ENCODE data around the gene TTYH2.
A peak's percentile ranks its signal among the peaks of the same experiment; 100 is the strongest.

Gene TTYH2

DNA sequence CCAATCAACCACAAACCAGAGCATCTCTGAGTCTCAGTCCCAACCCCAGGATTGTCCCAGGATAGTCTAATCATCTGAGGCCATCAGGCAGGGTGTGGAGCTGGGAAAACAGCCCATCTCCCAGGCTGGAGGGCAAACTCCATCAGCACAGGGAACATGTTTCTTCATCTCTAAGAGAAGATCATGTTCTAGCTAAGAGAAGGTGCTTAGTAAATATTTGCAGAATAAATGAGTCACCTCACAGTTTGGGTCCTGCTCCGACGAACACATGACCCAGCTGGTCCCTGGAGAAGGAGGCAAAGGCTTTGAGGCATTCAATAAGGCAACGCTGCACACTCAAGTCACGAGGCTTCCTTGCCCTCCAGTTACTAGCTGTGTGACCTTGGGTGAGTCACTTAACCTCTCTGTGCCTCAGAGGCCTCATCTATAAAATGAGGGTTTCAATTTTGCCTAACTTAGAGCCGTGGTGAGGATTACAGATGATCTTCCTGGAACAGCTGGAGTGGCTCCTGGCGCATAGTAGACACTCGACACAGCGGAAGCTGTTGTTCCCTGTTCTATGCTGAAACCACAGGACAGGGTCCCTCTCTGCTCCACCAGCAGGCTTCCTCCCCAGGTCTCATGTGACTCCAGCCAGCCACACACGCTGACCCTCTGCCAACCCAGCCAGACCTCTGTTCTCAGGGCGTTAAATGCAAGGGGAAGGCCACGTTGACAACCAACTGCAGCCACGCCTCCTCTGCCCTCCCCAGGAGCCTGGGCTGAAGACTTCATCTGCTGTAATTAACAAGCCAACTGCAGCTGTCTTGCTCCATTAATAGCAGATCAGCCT, 20.2 kb upstream of the TTYH2 start:
- H3K27ac ChIP-seq (ENCODE audit: low read length, poor library complexity, severe bottlenecking): no peak overlapping the region
- no peaks in the 10 kb centered on the region for H3K79me1 ChIP-seq (replicated peaks; ENCODE audit: low read length, poor library complexity, severe bottlenecking)
- no peak overlapping the region for H2BK120ac ChIP-seq (ENCODE audit: low read depth, low read length)
- no peak overlapping the region for H3K4me3 ChIP-seq (ENCODE audit: insufficient read depth in 1 of 2, low read depth in 1 of 2, low read length in 2 of 2)
- no peak overlapping the region for H3K14ac ChIP-seq (ENCODE audit: low read length in 2 of 2)
- H4K8ac ChIP-seq (ENCODE audit: low read length): no peak overlapping the region
- H2AK5ac ChIP-seq (ENCODE audit: low read length, severe bottlenecking): no peak overlapping the region
- no peak overlapping the region for H3K23ac ChIP-seq (ENCODE audit: low read length in 2 of 2)
- H3K27me3 ChIP-seq (ENCODE audit: control insufficient read depth in 1 of 2, insufficient read depth in 1 of 2, low read length in 2 of 2): peaks cover 46 to 54% of the 10 kb centered on the region in 2 experiments
- peak; percentile 95 for DNase-seq
- peaks cover 8% of the 10 kb centered on the region for H3K4me1 ChIP-seq (ENCODE audit: control insufficient read depth, insufficient read depth, low read depth, low read length)
- peak overlapping the region in 1 of 2 experiments; percentile 13 for H3K18ac ChIP-seq (ENCODE audit: low read depth in 1 of 2, low read length in 2 of 2)
- no peak overlapping the region for H2BK5ac ChIP-seq (ENCODE audit: low read depth, low read length, poor library complexity, severe bottlenecking)
- H4K91ac ChIP-seq (ENCODE audit: low read length): peak overlapping the region; percentile 29
- H3K4ac ChIP-seq (ENCODE audit: low read depth in 1 of 2, low read length in 2 of 2): no peak overlapping the region
- H3K9me3 ChIP-seq (ENCODE audit: control insufficient read depth, low read length): no peaks in the 10 kb centered on the region
- 43% methylated on average over 12 of the region's 12 CpGs for WGBS
- H2AFZ ChIP-seq (ENCODE audit: low read depth, low read length): no peak overlapping the region
- no peak overlapping the region for H2BK15ac ChIP-seq (ENCODE audit: low read depth, poor library complexity, severe bottlenecking)
- no peak overlapping the region for H3K9ac ChIP-seq (ENCODE audit: low read length)
- no peak overlapping the region for H3K4me2 ChIP-seq (ENCODE audit: low read length, poor library complexity, severe bottlenecking)
- H2BK12ac ChIP-seq (ENCODE audit: low read length in 2 of 2): peak overlapping the region in 1 of 2 experiments; percentile 12
- no peaks in the 10 kb centered on the region for H3K36me3 ChIP-seq (ENCODE audit: control insufficient read depth in 1 of 2, insufficient read depth in 2 of 2, low read depth in 1 of 2, low read length in 2 of 2)

DNA sequence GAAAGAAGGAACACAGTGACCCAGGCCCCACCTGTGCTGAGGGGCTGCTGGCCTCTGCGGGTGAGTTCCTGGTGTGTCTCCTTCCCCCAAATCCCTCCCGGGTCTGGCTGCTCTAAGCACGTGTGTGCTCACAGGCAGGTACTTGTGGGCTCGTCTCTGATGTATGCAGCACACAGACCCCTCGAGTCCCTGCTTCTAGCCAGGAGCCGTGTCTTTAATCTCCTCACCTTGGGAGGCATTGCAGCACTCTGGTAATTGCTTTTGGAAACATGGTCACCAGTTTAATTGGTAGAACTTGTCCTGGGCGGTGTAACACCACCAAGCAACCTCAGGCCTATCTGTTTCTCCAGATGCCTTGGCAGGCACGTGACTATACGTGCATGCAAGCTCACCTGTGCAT, 18.7 kb upstream of the TTYH2 start:
- H3K79me1 ChIP-seq (replicated peaks; ENCODE audit: low read length, poor library complexity, severe bottlenecking): no peaks in the 10 kb centered on the region
- H3K27ac ChIP-seq (ENCODE audit: low read length, poor library complexity, severe bottlenecking): no peak overlapping the region
- no peaks in the 10 kb centered on the region for H3K9me3 ChIP-seq (ENCODE audit: control insufficient read depth, low read length)
- H2BK120ac ChIP-seq (ENCODE audit: low read depth, low read length): no peak overlapping the region
- H3K36me3 ChIP-seq (ENCODE audit: control insufficient read depth in 1 of 2, insufficient read depth in 2 of 2, low read depth in 1 of 2, low read length in 2 of 2): no peaks in the 10 kb centered on the region
- no peak overlapping the region for H3K14ac ChIP-seq (ENCODE audit: low read length in 2 of 2)
- H3K9ac ChIP-seq (ENCODE audit: low read length): no peak overlapping the region
- peaks cover 49 to 53% of the 10 kb centered on the region in 2 experiments for H3K27me3 ChIP-seq (ENCODE audit: control insufficient read depth in 1 of 2, insufficient read depth in 1 of 2, low read length in 2 of 2)
- no peak overlapping the region for H3K23ac ChIP-seq (ENCODE audit: low read length in 2 of 2)
- no peak overlapping the region for H3K4me2 ChIP-seq (ENCODE audit: low read length, poor library complexity, severe bottlenecking)
- H3K4me1 ChIP-seq (ENCODE audit: control insufficient read depth, insufficient read depth, low read depth, low read length): peaks cover 9% of the 10 kb centered on the region
- H3K4ac ChIP-seq (ENCODE audit: low read depth in 1 of 2, low read length in 2 of 2): no peak overlapping the region
- no peak overlapping the region for H4K91ac ChIP-seq (ENCODE audit: low read length)
- no peak overlapping the region for H2AK5ac ChIP-seq (ENCODE audit: low read length, severe bottlenecking)
- H2AFZ ChIP-seq (ENCODE audit: low read depth, low read length): no peak overlapping the region
- H3K18ac ChIP-seq (ENCODE audit: low read depth in 1 of 2, low read length in 2 of 2): no peak overlapping the region
- H2BK12ac ChIP-seq (ENCODE audit: low read length in 2 of 2): no peak overlapping the region
- no peak for DNase-seq
- H2BK15ac ChIP-seq (ENCODE audit: low read depth, poor library complexity, severe bottlenecking): no peak overlapping the region
- H4K8ac ChIP-seq (ENCODE audit: low read length): no peak overlapping the region
- no peak overlapping the region for H2BK5ac ChIP-seq (ENCODE audit: low read depth, low read length, poor library complexity, severe bottlenecking)
- no peak overlapping the region for H3K4me3 ChIP-seq (ENCODE audit: insufficient read depth in 1 of 2, low read depth in 1 of 2, low read length in 2 of 2)
- WGBS: 71% methylated on average over 9 of the region's 9 CpGs

DNA sequence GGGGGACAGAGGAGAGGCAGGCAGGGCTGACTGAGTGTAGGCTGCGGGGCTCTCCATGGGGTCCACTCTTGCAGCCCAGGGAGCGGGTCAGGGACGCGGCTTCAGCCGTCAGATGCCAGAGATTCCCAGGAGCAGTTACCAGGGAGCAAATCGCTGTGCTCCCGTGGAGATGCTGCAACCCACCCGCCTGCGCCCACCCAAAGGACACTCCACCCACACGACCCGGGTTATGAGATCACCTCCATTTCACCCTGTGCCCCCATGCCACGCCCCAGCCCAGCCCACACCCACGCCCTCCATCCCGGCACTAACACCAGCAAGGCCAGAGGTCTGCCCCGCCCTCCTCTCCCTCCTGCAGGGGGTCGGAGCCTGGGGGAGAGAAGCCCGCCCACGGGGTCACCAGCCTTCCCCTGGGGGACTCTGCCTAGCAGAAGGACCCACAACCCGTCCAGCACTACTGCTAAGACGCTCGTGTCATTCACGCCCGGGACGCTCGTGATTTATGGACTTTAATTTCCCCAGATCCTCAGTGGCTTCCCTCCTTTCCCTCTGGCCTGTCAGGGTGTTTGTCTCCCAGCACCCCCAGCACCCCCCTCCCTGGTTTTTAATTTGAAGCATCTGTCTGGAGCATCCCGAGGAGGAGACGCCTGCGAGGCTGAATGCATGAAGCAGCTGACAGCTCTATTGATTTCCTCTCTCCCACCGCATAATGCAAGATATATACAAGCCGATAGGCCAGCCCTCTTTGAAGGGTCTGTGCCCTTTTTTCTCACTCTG, 16.6 kb upstream of the TTYH2 start:
- H2BK120ac ChIP-seq (ENCODE audit: low read depth, low read length): no peak overlapping the region
- H3K14ac ChIP-seq (ENCODE audit: low read length in 2 of 2): no peak overlapping the region
- peaks cover 10% of the 10 kb centered on the region for H3K4me1 ChIP-seq (ENCODE audit: control insufficient read depth, insufficient read depth, low read depth, low read length)
- H2BK15ac ChIP-seq (ENCODE audit: low read depth, poor library complexity, severe bottlenecking): no peak overlapping the region
- no peak overlapping the region for H3K27ac ChIP-seq (ENCODE audit: low read length, poor library complexity, severe bottlenecking)
- H3K4ac ChIP-seq (ENCODE audit: low read depth in 1 of 2, low read length in 2 of 2): no peak overlapping the region
- no peak overlapping the region for H2BK5ac ChIP-seq (ENCODE audit: low read depth, low read length, poor library complexity, severe bottlenecking)
- H2BK12ac ChIP-seq (ENCODE audit: low read length in 2 of 2): no peak overlapping the region
- DNase-seq: no peak
- no peak overlapping the region for H2AFZ ChIP-seq (ENCODE audit: low read depth, low read length)
- H4K8ac ChIP-seq (ENCODE audit: low read length): no peak overlapping the region
- H3K79me1 ChIP-seq (replicated peaks; ENCODE audit: low read length, poor library complexity, severe bottlenecking): no peaks in the 10 kb centered on the region
- H3K23ac ChIP-seq (ENCODE audit: low read length in 2 of 2): no peak overlapping the region
- no peaks in the 10 kb centered on the region for H3K36me3 ChIP-seq (ENCODE audit: control insufficient read depth in 1 of 2, insufficient read depth in 2 of 2, low read depth in 1 of 2, low read length in 2 of 2)
- H4K91ac ChIP-seq (ENCODE audit: low read length): no peak overlapping the region
- no peak overlapping the region for H3K9ac ChIP-seq (ENCODE audit: low read length)
- no peak overlapping the region for H2AK5ac ChIP-seq (ENCODE audit: low read length, severe bottlenecking)
- no peak overlapping the region for H3K4me3 ChIP-seq (ENCODE audit: insufficient read depth in 1 of 2, low read depth in 1 of 2, low read length in 2 of 2)
- H3K18ac ChIP-seq (ENCODE audit: low read depth in 1 of 2, low read length in 2 of 2): no peak overlapping the region
- WGBS: 61% methylated on average over 29 of the region's 30 CpGs
- H3K27me3 ChIP-seq (ENCODE audit: control insufficient read depth in 1 of 2, insufficient read depth in 1 of 2, low read length in 2 of 2): peaks cover 69 to 72% of the 10 kb centered on the region in 2 experiments
- no peaks in the 10 kb centered on the region for H3K9me3 ChIP-seq (ENCODE audit: control insufficient read depth, low read length)
- H3K4me2 ChIP-seq (ENCODE audit: low read length, poor library complexity, severe bottlenecking): no peak overlapping the region

DNA sequence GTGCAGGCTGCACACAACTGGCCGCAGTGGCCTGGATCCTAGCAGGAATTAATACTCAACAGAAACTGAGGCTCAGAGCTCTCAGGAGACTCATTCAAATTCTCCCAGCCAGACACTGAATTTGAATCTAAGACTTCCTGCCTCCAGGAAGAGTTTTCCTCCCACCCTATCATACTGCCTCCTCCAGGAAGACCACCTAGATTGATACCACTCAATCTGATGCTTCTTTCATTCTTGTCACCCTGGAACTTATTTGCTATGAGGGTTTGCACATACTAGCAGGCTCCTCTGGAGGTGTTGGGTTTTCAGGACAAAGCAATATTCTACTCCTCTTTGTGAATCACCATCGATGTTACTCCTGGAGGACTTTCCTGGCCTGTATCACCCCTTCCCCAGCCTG, 15.6 kb upstream of the TTYH2 start:
- 96% methylated on average over 2 of the region's 2 CpGs for WGBS

More for the DNA sequence above, 15.6 kb upstream of the TTYH2 start:
- DNase-seq: no peak
- Histone ChIP-seq H3K14ac (ENCODE audit: low read length in 2 of 2) (no peak overlapping the region), H2BK5ac (ENCODE audit: low read depth, low read length, poor library complexity, severe bottlenecking) (no peak overlapping the region), H3K27me3 (ENCODE audit: control insufficient read depth in 1 of 2, insufficient read depth in 1 of 2, low read length in 2 of 2) (peaks cover 74 to 79% of the 10 kb centered on the region in 2 experiments), H2AK5ac (ENCODE audit: low read length, severe bottlenecking) (no peak overlapping the region), H2BK15ac (ENCODE audit: low read depth, poor library complexity, severe bottlenecking) (no peak overlapping the region), H4K91ac (ENCODE audit: low read length) (no peak overlapping the region), H3K23ac (ENCODE audit: low read length in 2 of 2) (no peak overlapping the region), H3K36me3 (ENCODE audit: control insufficient read depth in 1 of 2, insufficient read depth in 2 of 2, low read depth in 1 of 2, low read length in 2 of 2) (no peaks in the 10 kb centered on the region), H3K4ac (ENCODE audit: low read depth in 1 of 2, low read length in 2 of 2) (no peak overlapping the region), H4K8ac (ENCODE audit: low read length) (no peak overlapping the region), H2AFZ (ENCODE audit: low read depth, low read length) (no peak overlapping the region), H2BK12ac (ENCODE audit: low read length in 2 of 2) (no peak overlapping the region), H3K27ac (ENCODE audit: low read length, poor library complexity, severe bottlenecking) (no peak overlapping the region), H3K9me3 (ENCODE audit: control insufficient read depth, low read length) (no peaks in the 10 kb centered on the region), H3K4me3 (ENCODE audit: insufficient read depth in 1 of 2, low read depth in 1 of 2, low read length in 2 of 2) (no peak overlapping the region), H3K79me1 (replicated peaks; ENCODE audit: low read length, poor library complexity, severe bottlenecking) (no peaks in the 10 kb centered on the region), H3K18ac (ENCODE audit: low read depth in 1 of 2, low read length in 2 of 2) (no peak overlapping the region), H3K4me1 (ENCODE audit: control insufficient read depth, insufficient read depth, low read depth, low read length) (peaks cover 10% of the 10 kb centered on the region), H3K4me2 (ENCODE audit: low read length, poor library complexity, severe bottlenecking) (no peak overlapping the region), H2BK120ac (ENCODE audit: low read depth, low read length) (no peak overlapping the region), H3K9ac (ENCODE audit: low read length) (no peak overlapping the region)
